GM23338 (cell line): ENCODE measurements around the gene THRB. TPM values are rescaled to one million over a fixed set of nuclear protein-coding genes. Genes with fewer than 3 reads are reported as not detected.

Source experiments
- ATAC-seq: fragments of 200-7000 bp; cut with Tn5 transposase; 3 replicates; pipeline ENCODE4 v1.9.1; 2020
- DNase-seq: peaks from one replicate; pipeline ENCODE4 v3.0.0-alpha.2; 2015; ENCODE audit warnings: low spot score
- H2AFZ ChIP-seq: fragments of 200-600 bp; sonication (generic); 2 replicates; pipeline ENCODE4 v1.8.0; 2016; ENCODE audit warnings: antibody characterized with exemption, mild to moderate bottlenecking, moderate library complexity
- H3F3A ChIP-seq: fragments of 200-600 bp; sonication (generic); replicated peaks from 2 replicates; pipeline ENCODE4 v1.8.0; 2017; ENCODE audit warnings: antibody characterized with exemption, mixed run types, low read depth
- H3K27ac ChIP-seq: fragments of 200-600 bp; sonication (generic); 2 replicates; pipeline ENCODE4 v1.6.1; 2016; ENCODE audit warnings: low read depth
- H3K27me3 ChIP-seq: fragments of 200-600 bp; sonication (generic); 2 replicates; pipeline ENCODE4 v1.8.0; 2016; ENCODE audit warnings: mild to moderate bottlenecking, mixed run types, moderate library complexity; ENCODE audit not compliant: insufficient read depth
- H3K36me3 ChIP-seq: fragments of 200-600 bp; sonication (generic); 2 replicates; pipeline ENCODE4 v1.8.0; 2016; ENCODE audit warnings: mild to moderate bottlenecking; ENCODE audit not compliant: insufficient read depth
- H3K4me1 ChIP-seq: fragments of 200-600 bp; sonication (generic); 2 replicates; pipeline ENCODE4 v1.8.0; 2016; ENCODE audit warnings: mild to moderate bottlenecking, moderate library complexity; ENCODE audit not compliant: insufficient read depth
- H3K4me2 ChIP-seq: fragments of 200-600 bp; sonication (generic); 2 replicates; pipeline ENCODE4 v1.7.1; 2017; ENCODE audit warnings: mixed run types
- H3K4me3 ChIP-seq: fragments of 200-600 bp; sonication (generic); 2 replicates; pipeline ENCODE4 v1.6.1; 2016; ENCODE audit warnings: mixed run types
- H3K79me2 ChIP-seq: fragments of 200-600 bp; sonication (generic); replicated peaks from 2 replicates; pipeline ENCODE4 v1.8.0; 2017; ENCODE audit warnings: mild to moderate bottlenecking; ENCODE audit not compliant: insufficient read depth
- H3K9me2 ChIP-seq: fragments of 200-600 bp; sonication (generic); 2 replicates; pipeline ENCODE4 v1.8.0; 2017; ENCODE audit not compliant: insufficient read depth
- H4K20me1 ChIP-seq: fragments of 200-600 bp; sonication (generic); replicated peaks from 2 replicates; pipeline ENCODE4 v1.8.0; 2017; ENCODE audit warnings: mild to moderate bottlenecking; ENCODE audit not compliant: insufficient read depth
- H3K27ac Mint-ChIP-seq: 2 replicates; pipeline ENCODE4 v1.8.0; 2020; ENCODE audit warnings: inconsistent platforms, mild to moderate bottlenecking, moderate library complexity, mixed read lengths
- H3K27me3 Mint-ChIP-seq: 3 replicates; pipeline ENCODE4 v1.8.0; 2022; ENCODE audit warnings: low read depth, mild to moderate bottlenecking, moderate library complexity, mixed read lengths, inconsistent platforms; ENCODE audit not compliant: insufficient read depth, poor library complexity
- H3K36me3 Mint-ChIP-seq: 3 replicates; pipeline ENCODE4 v1.8.0; 2021; ENCODE audit warnings: low read depth, mild to moderate bottlenecking, inconsistent platforms, moderate library complexity, mixed read lengths
- H3K4me1 Mint-ChIP-seq: 3 replicates; pipeline ENCODE4 v1.8.0; 2020; ENCODE audit warnings: mild to moderate bottlenecking, inconsistent platforms, mixed read lengths
- H3K4me3 Mint-ChIP-seq: 3 replicates; pipeline ENCODE4 v1.8.0; 2021; ENCODE audit warnings: moderate library complexity, mild to moderate bottlenecking, inconsistent platforms, mixed read lengths
- H3K9me3 Mint-ChIP-seq: 3 replicates; pipeline ENCODE4 v1.8.0; 2020; ENCODE audit warnings: moderate library complexity, mild to moderate bottlenecking, inconsistent platforms, mixed read lengths
- CREB1 ChIP-seq: fragments of 250-450 bp; sonication (Bioruptor Pico); IDR thresholded peaks from 2 replicates; pipeline ENCODE4 v1.5.0; 2020; ENCODE audit warnings: low read depth, mild to moderate bottlenecking, moderate library complexity
- CTCF ChIP-seq, 2 experiments: fragments of 200-600 bp in 1 of 2; sonication (generic) in 1 of 2; conservative IDR thresholded peaks; 2 replicates each; pipeline versions ENCODE4 v1.5.1 to v1.6.1; 2016 to 2017; ENCODE audit warnings: antibody characterized with exemption in 2 of 2, low read depth in 2 of 2, mild to moderate bottlenecking in 2 of 2, moderate library complexity in 1 of 2
- ETS1 ChIP-seq: IDR thresholded peaks from 2 replicates; pipeline ENCODE4 v1.6.1; 2016; ENCODE audit warnings: antibody characterized with exemption
- EZH2 ChIP-seq: fragments of 200-600 bp; sonication (generic); IDR thresholded peaks from one replicate; pipeline ENCODE4 v1.8.0; 2017; ENCODE audit warnings: antibody characterized with exemption, mild to moderate bottlenecking, low read depth; ENCODE audit not compliant: unreplicated experiment
- EZH2phosphoT487 ChIP-seq: fragments of 200-600 bp; sonication (generic); IDR thresholded peaks from one replicate; pipeline ENCODE4 v1.8.1; 2018; ENCODE audit warnings: antibody characterized with exemption; ENCODE audit not compliant: unreplicated experiment
- JUNB ChIP-seq: IDR thresholded peaks from one replicate; pipeline ENCODE4 v1.6.1; 2016; ENCODE audit warnings: antibody characterized with exemption; ENCODE audit not compliant: unreplicated experiment
- NANOG ChIP-seq: IDR thresholded peaks from 2 replicates; pipeline ENCODE4 v1.6.1; 2016; ENCODE audit warnings: antibody characterized with exemption, borderline replicate concordance
- POLR2AphosphoS5 ChIP-seq: IDR thresholded peaks from 2 replicates; pipeline ENCODE4 v1.6.1; 2016; ENCODE audit warnings: antibody characterized with exemption, low read depth
- REST ChIP-seq: IDR thresholded peaks from one replicate; pipeline ENCODE4 v1.6.1; 2018; ENCODE audit warnings: antibody characterized with exemption; ENCODE audit not compliant: unreplicated experiment
- STAT1 ChIP-seq: IDR thresholded peaks from one replicate; pipeline ENCODE4 v1.6.1; 2016; ENCODE audit warnings: antibody characterized with exemption; ENCODE audit not compliant: unreplicated experiment
- ZNF114 ChIP-seq: fragments of 250-450 bp; sonication (Bioruptor Pico); IDR thresholded peaks from 2 replicates; pipeline ENCODE4 v1.5.0; 2020; ENCODE audit warnings: mild to moderate bottlenecking, moderate library complexity
- ZNF331 ChIP-seq: fragments of 250-450 bp; sonication (Bioruptor Pico); IDR thresholded peaks from 2 replicates; pipeline ENCODE4 v1.5.0; 2020; ENCODE audit warnings: low read depth, mild to moderate bottlenecking, moderate library complexity
- ZNF462 ChIP-seq: fragments of 250-450 bp; sonication (Bioruptor Pico); IDR thresholded peaks from 2 replicates; pipeline ENCODE4 v1.5.0; 2020; ENCODE audit warnings: mild to moderate bottlenecking, moderate library complexity
- polyA plus RNA-seq: library from polyadenylated mRNA; unstranded; fragments of >200 nt; fragmentation: Nextera tagmentation; extraction: Ambion mirVana; gene quantifications from 2 replicates; pipeline ENCODE4 v1.2.1, GENCODE V29; 2016
- total RNA-seq: library from RNA; depleted of rRNA; stranded (reverse); fragments of >200 nt; shearing (Covaris generic); gene quantifications from 2 replicates; pipeline ENCODE4 v1.2.3, GENCODE V29; 2014

THRB gene
- total and polyA plus RNA-seq, 2 experiments from 2014 or later, result 1.7 to 3.2 TPM

GRCh38 chr3:24504772-24505171 lies 10.1 kb upstream of the THRB start:
- Mint-ChIP-seq H3K4me3 (no peak overlapping the region), H3K36me3 (no peaks in the 10 kb centered on the region), H3K4me1 (peaks cover 12% of the 10 kb centered on the region; the same call in 2 of the 3 replicates), H3K27ac (no peak overlapping the region), H3K27me3 (no peaks in the 10 kb centered on the region), H3K9me3 (no peaks in the 10 kb centered on the region)
- TF ChIP-seq REST, result no peak
- TF ChIP-seq POLR2AphosphoS5, result no peak
- TF ChIP-seq ZNF331 (CRISPR knock-in tag), result no peak
- no peak for TF ChIP-seq CTCF (conservative IDR thresholded peaks at IDR 0.05; ENCODE audit: low read depth in 2 of 2)
- no peak for TF ChIP-seq EZH2
- TF ChIP-seq ETS1, result no peak
- TF ChIP-seq NANOG, result no peak
- no peak for TF ChIP-seq ZNF462 (CRISPR knock-in tag)
- no peak for TF ChIP-seq ZNF114 (CRISPR knock-in tag)
- no peak for TF ChIP-seq CREB1 (CRISPR knock-in tag)
- no peak for TF ChIP-seq STAT1
- no peak for TF ChIP-seq JUNB
- no peak for TF ChIP-seq EZH2phosphoT487
- Histone ChIP-seq H3K36me3 (no peaks in the 10 kb centered on the region), H3K4me3 (no peak overlapping the region), H3K27me3 (no peaks in the 10 kb centered on the region), H3K27ac (no peak overlapping the region), H3K4me1 (no peaks in the 10 kb centered on the region), H3K4me2 (no peak overlapping the region), H3K9me2 (no peaks in the 10 kb centered on the region), H3K79me2 (no peaks in the 10 kb centered on the region), H3F3A (no peaks in the 10 kb centered on the region), H2AFZ (no peak overlapping the region), H4K20me1 (no peaks in the 10 kb centered on the region)
- ATAC-seq (no peak), DNase-seq (no peak)
